ENCODE data around the gene WNT16. TPM values are rescaled to one million over a fixed set of nuclear protein-coding genes. Genes with fewer than 3 reads are reported as not detected.

Gene WNT16
- total RNA-seq, 2 donors from 2014 or later = not detected

- DNase-seq (ENCODE audit: low spot score) (no peak), ATAC-seq (ENCODE audit: insufficient number of reproducible peaks, low FRiP score, low read depth) (no peak)
- H3K4me3 ChIP-seq = no peak overlapping the region
- no peaks in the 10 kb centered on the region for H3K36me3 ChIP-seq
- no peaks in the 10 kb centered on the region for H3K9me3 ChIP-seq
- H3K27ac ChIP-seq = no peak overlapping the region
- H3K27me3 ChIP-seq (replicated peaks; ENCODE audit: insufficient read depth) = no peaks in the 10 kb centered on the region
- no peak for TF ChIP-seq CTCF (IDR thresholded peaks at IDR 0.05)
- no peaks in the 10 kb centered on the region for H3K4me1 ChIP-seq (ENCODE audit: control insufficient read depth in 1 of 2, low read depth in 2 of 2)
These were observed 26.5 kb upstream of the WNT16 start for GRCh38 chr7:121302214-121302745.

- no peak overlapping the region for H3K27ac ChIP-seq
- H3K4me3 ChIP-seq = no peak overlapping the region
- no peaks in the 10 kb centered on the region for H3K9me3 ChIP-seq
- H3K36me3 ChIP-seq = no peaks in the 10 kb centered on the region
- no peaks in the 10 kb centered on the region for H3K27me3 ChIP-seq (replicated peaks; ENCODE audit: insufficient read depth)
- TF ChIP-seq CTCF (IDR thresholded peaks at IDR 0.05) = no peak
- ATAC-seq (ENCODE audit: insufficient number of reproducible peaks, low FRiP score, low read depth) (no peak), DNase-seq (ENCODE audit: low spot score) (no peak)
- H3K4me1 ChIP-seq (ENCODE audit: control insufficient read depth in 1 of 2, low read depth in 2 of 2) = no peaks in the 10 kb centered on the region
These were observed 25.2 kb upstream of the WNT16 start for GRCh38 chr7:121303422-121304101.

GRCh38 chr7:121304102-121304658, 24.6 kb upstream of the WNT16 start:
- Histone ChIP-seq H3K27ac (no peak overlapping the region), H3K9me3 (no peaks in the 10 kb centered on the region), H3K4me3 (no peak overlapping the region), H3K36me3 (no peaks in the 10 kb centered on the region), H3K4me1 (ENCODE audit: control insufficient read depth in 1 of 2, low read depth in 2 of 2) (no peaks in the 10 kb centered on the region), H3K27me3 (replicated peaks; ENCODE audit: insufficient read depth) (no peaks in the 10 kb centered on the region)
- DNase-seq (ENCODE audit: low spot score) = no peak
- no peak for TF ChIP-seq CTCF (IDR thresholded peaks at IDR 0.05)
- no peak for ATAC-seq (ENCODE audit: insufficient number of reproducible peaks, low FRiP score, low read depth)

GRCh38 chr7:121305109-121305508, 23.7 kb upstream of the WNT16 start:
- no peak for ATAC-seq (ENCODE audit: insufficient number of reproducible peaks, low FRiP score, low read depth)
- TF ChIP-seq CTCF (IDR thresholded peaks at IDR 0.05) = no peak
- H3K9me3 ChIP-seq = no peaks in the 10 kb centered on the region
- no peak overlapping the region for H3K4me3 ChIP-seq
- no peak overlapping the region for H3K27ac ChIP-seq
- H3K36me3 ChIP-seq = no peaks in the 10 kb centered on the region
- H3K4me1 ChIP-seq (ENCODE audit: control insufficient read depth in 1 of 2, low read depth in 2 of 2) = no peaks in the 10 kb centered on the region
- DNase-seq (ENCODE audit: low spot score) = no peak
- H3K27me3 ChIP-seq (replicated peaks; ENCODE audit: insufficient read depth) = no peaks in the 10 kb centered on the region

- TF ChIP-seq CTCF (IDR thresholded peaks at IDR 0.05) = no peak
These were observed 22.2 kb upstream of the WNT16 start for GRCh38 chr7:121306565-121306964.

More at GRCh38 chr7:121306565-121306964, 22.2 kb upstream of the WNT16 start:
- H3K27me3 ChIP-seq (replicated peaks; ENCODE audit: insufficient read depth) = no peaks in the 10 kb centered on the region
- ATAC-seq (ENCODE audit: insufficient number of reproducible peaks, low FRiP score, low read depth) (no peak), DNase-seq (ENCODE audit: low spot score) (no peak)
- no peaks in the 10 kb centered on the region for H3K36me3 ChIP-seq
- H3K4me3 ChIP-seq = no peak overlapping the region
- H3K27ac ChIP-seq = no peak overlapping the region
- H3K9me3 ChIP-seq = no peaks in the 10 kb centered on the region
- H3K4me1 ChIP-seq (ENCODE audit: control insufficient read depth in 1 of 2, low read depth in 2 of 2) = no peaks in the 10 kb centered on the region
